Stimulated activated CD8-positive, alpha-beta memory T cell treated with anti-CD3 and anti-CD28 coated beads, Interleukin-12 subunit alpha, Interleukin-12 subunit beta, amount 100 ng/mL, for 24 hours (primary cell): ENCODE data around the gene GRIK2.

Experiments
- DNase-seq: peaks from one replicate; pipeline ENCODE4 v3.0.0-alpha.2; 2020; ENCODE audit errors: extremely low read depth

The GRIK2 gene

DNA sequence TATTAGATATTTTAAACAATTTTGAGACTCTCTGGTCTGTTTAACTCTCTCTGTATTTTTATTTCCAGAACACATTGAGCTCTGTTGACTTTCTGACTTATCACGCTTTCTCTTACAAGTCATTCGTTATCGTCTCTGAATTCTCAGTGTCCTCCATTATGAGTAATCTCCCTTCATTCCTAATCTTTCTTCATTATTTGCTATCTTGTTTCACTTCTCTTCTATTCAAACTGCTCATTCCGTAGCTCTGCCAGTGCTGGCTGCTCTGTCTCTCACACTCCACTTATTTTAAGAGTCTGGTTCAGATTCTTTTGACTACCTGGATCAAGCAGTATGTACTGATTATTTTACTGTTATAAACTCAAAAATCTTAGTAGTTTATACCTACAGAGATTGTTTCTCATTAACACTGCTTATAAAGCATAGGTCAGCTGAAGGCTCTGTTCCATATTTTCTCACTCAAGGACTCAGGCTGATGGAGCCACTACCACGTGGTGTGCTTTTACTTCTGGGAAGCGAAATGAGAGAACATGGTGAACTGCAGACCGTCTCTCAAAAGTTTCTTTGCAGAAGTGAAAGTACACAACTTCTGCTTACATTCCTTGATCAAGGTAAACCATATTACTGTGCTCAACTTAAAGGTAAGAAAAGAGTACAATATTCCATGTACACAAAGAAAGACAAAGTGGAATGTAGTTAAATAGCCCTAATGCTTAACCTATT, 485.2 kb downstream of the GRIK2 start:
- no peak for DNase-seq

- no peak for DNase-seq
These were observed 486.3 kb downstream of the GRIK2 start for GRCh38 chr6:101879782-101880181.

- no peak for DNase-seq
These were observed 490.0 kb downstream of the GRIK2 start for GRCh38 chr6:101883505-101883904.

DNA sequence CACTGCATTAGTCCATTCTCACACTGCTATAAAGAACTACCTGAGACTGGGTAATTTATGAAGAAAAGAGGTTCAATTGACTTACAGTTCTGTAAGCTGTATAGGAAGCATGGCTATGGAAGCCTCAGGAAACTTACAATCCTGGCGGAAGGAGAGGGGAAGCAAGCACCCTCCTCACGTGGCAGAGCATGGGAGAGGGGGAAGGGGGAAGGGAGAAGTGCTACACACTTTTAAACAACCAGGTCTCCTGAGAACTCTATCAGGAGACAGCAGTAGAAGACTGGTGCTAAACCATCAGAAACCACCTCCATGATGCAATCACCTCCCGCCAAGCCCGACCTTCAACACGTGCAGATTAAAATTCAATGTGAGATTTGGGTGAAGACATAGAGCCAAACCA, 494.0 kb downstream of the GRIK2 start:
- DNase-seq: no peak

GRCh38 chr6:101907356-101908217, 514.1 kb downstream of the GRIK2 start:
- DNase-seq: no peak

DNA sequence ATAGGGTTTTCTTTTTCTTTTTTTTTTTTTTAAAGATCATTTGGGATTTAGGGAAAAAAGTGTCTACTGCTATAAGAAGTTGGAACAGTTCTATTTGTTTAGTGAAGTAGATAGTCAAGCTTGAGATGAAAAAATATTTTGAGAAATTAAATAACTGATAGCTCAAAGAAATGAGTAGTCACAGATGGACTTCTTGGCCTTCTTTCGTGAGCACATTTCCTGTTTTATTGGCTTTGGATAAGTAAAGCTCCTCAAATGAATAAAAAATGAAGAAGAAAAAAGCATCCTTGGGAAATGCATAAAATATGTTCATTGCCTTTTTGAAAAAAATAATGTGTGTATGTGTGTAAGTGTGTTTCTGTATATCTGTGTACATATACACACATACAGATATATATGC, 515.9 kb downstream of the GRIK2 start:
- DNase-seq: no peak

DNA sequence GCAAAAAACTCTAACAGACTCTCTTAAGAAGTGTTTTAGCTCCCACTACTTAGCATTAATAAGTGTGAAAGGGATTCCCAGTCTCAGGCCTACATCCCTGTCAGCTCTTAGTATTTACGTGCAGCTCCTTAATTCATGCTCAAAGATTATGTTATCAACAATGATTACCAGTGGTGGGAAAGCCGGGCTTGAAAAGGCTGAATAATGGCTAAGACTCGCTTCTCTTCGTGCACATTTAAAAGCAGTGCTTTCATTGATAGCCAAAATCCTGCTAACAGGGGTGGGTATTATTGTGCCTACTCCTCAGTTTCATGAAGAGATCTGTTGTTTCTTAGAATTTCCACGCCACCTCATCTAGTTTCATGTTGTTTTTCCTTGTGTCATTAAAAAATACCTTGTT, 518.8 kb downstream of the GRIK2 start:
- no peak for DNase-seq

- no peak for DNase-seq
These were observed 525.0 kb downstream of the GRIK2 start for GRCh38 chr6:101918471-101918870.

GRCh38 chr6:101921829-101922450, 528.4 kb downstream of the GRIK2 start:
- no peak for DNase-seq

DNA sequence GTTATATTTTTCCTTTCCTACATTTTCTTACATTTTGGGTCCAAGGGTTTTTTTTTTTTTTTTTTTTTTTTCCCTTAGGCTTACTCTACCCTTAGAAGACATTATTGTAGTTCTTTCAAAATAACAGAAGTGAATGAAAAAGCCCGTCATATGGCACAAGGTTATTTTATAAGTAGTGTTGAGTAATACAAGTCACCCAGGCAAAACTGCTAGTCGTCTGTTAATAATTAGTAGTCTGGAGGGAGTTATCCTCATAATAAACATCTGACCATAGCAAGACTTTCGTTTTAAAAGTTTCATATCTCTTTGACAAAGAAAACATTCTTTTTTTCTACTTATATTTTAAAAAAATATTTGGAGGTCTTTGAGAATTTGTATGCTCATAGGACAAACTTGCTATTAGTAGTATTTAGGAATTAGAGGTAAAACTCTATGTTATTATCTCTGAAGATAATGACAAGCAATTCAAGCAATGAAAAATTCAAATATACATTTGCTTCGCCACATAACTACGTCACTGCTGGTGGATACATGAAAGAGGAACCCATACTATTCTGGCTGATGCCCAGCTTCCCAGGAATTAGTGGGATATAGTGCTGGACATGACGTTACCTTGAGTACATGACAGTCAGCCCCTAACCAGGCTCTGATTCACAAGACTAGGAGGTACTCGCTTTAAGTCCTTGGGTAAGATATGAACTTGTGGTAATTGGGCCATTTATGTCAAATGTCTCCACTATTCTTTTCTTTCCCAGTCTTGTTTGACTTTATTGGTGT, 532.8 kb downstream of the GRIK2 start:
- no peak for DNase-seq

- DNase-seq: no peak
These were observed 538.3 kb downstream of the GRIK2 start for GRCh38 chr6:101931766-101932165.

DNA sequence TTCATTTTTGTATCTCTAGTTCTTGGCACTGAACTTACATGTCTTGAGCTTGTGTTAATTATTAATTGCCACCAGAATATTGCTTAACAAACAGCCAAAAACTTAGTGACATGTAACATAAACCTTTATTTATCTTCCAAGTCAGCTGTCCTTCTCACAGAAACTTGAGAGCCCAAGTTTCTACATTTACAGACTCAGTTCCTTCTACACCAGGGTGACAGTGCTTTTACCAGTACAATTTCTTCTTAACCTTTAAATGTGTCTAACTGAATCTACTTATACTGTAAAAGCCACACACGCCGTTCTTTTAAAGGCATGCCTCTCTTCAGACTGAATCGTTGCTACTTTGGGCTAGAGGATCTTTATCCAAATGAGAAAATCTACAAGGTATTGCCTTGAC, 539.2 kb downstream of the GRIK2 start:
- DNase-seq: no peak

- DNase-seq: no peak
These were observed 542.2 kb downstream of the GRIK2 start for GRCh38 chr6:101935732-101936131.

DNA sequence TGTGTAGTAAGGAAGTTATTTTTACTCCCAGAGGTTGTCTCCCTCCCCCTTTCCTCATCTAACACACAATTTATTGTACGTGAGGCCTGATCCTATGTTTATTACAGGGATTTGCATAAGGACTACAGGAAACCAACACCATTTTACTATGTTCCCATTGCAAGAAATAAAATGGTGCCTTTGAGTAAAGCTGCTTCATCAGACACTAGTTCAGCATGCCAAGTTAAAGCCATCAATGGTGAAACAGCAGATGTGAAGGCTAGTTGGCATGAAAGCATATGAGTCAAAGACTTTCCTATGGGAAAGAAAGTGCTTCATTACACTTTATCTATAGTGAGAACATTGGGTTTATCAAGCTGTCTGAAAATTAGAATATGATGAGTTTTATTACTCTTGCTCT, 543.0 kb downstream of the GRIK2 start:
- DNase-seq: no peak

- no peak for DNase-seq
These were observed 543.6 kb downstream of the GRIK2 start for GRCh38 chr6:101937108-101937507.

- DNase-seq: no peak
These were observed 546.9 kb downstream of the GRIK2 start for GRCh38 chr6:101940391-101940790.

DNA sequence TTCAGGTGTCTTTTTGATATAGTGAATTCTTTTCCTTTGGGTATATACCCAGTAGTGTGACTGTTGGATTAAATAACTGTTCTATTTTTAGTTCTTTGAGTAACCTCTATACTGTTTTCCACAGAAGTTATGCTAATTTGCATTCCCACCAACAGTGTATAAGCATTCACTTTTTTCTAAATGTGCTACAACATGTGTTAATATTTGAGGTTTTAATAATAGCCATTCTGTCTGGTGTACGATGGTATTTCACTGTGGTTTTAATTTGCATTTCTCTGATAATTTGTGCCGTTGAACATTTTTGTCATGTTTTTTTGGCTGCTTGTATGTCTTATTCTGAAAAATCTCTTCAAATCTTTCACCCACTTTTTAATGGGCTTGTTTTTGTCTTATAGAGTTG, 563.5 kb downstream of the GRIK2 start:
- DNase-seq: no peak

DNA sequence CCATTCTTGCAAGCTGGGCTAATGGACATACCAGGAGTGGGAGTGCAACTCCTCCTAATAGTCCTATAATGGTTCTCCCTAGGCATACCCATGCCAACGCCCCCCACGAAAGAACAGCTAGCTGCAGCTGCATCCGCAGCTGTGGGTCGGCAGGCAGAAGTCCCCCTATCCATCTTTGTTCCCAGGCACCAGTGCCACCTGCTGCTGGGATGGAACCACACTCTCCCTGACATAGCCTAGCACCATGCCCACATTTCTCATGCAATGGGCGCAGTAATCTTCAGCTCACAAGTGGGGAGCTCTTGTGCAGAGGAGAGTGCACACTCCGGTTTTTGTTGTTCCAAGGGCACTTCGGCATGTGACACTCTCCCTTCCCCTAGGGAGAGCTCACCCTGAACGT, 567.8 kb downstream of the GRIK2 start:
- DNase-seq: no peak

DNA sequence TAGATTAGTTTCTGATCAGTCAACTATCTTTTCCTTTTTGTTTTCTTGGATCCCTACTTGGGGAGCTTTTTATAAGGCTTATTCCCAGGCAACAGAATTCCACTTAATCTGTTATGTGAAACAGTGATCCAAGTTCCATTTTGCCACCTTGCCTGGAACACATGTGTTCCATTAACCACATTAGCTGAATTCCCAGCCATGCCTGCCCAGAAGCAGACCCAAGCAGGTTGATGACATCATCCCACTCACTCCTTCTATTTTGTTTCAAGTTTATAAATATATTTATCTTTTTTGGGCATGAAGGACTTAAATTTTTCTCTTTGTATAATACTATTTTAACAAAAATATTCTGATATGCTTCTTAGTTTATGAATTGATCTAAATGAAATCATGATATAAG, 587.4 kb downstream of the GRIK2 start:
- no peak for DNase-seq

- no peak for DNase-seq
These were observed 593.0 kb downstream of the GRIK2 start for GRCh38 chr6:101986476-101986875.

DNA sequence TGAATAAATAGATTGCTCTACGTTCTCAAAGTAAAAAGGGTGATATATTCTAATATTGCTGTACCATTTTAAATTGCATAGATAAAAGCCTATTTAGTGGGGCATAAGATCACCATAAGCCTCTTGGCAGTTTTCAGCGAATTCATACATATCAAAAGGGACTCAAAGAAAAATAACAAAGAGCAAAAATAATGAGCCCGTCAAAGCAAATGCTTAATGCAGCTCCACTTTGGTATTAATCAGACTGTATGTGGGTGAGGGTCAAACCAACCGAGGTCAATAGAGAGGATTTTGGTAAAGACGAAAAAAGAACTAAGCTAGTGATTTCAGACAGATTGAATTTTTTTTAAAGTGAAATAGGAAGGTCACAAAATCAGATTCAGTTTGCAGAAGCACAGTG, 598.8 kb downstream of the GRIK2 start:
- DNase-seq: no peak

DNA sequence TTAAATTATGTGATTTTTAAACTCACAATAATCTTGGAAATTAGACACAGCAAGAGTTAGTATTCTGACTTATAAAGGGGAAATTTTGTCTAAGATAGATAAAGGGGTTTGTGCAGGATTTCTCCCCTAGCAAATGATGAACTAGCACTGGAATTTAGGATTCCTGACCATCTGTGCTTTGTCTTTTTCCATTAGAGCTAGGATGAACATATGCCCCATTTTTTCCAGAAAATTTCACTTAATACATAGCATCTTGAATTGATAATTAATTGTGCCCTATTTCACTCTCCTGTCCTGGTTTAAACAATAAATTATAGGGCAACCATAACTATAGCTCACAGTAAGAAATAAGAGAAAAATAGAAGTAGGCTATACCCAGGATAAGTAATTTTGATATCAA, 601.0 kb downstream of the GRIK2 start:
- DNase-seq: no peak
